Naive thymus-derived CD8-positive, alpha-beta T cell (primary cell): ENCODE results near the gene ULK1. TPM values are rescaled to one million over a fixed set of nuclear protein-coding genes. Genes with fewer than 3 reads are reported as not detected.

Source experiments
- ATAC-seq, 2 donors: fragments of 150-1000 bp; cut with Tn5 transposase in 1 of 2; sonication (Bioruptor Pico), chemical (Tn5 transposase) in 1 of 2; 1 replicate in 1 of 2; 2 replicates in 1 of 2; pipeline ENCODE4 v1.10.0; 2021; ENCODE audit warnings: mild to moderate bottlenecking in 2 of 2, moderate library complexity in 2 of 2
- POLR2A ChIA-PET: fragments of 350-600 bp; sonication (Branson Sonifier 250); formaldehyde crosslinking; loops from one replicate; lab custom pipeline; 2021; ENCODE audit warnings: antibody characterized with exemption; lab: Charles Lee
- DNase-seq, 10 donors: peaks; one replicate each; pipeline versions ENCODE4 v3.0.0 to v3.0.0-alpha.2; 2020 to 2022
- H3K27ac Mint-ChIP-seq, 10 donors: one replicate each; pipeline ENCODE4 v1.8.0; 2020 to 2022; ENCODE audit warnings: mild to moderate bottlenecking in 10 of 10, mixed read lengths in 10 of 10, moderate library complexity in 4 of 10, inconsistent platforms in 1 of 10
- H3K27me3 Mint-ChIP-seq, 5 donors: one replicate each; pipeline ENCODE4 v1.8.0; 2021 to 2022; ENCODE audit warnings: mixed read lengths in 5 of 5
- H3K36me3 Mint-ChIP-seq, 3 donors: one replicate each; pipeline ENCODE4 v1.8.0; 2020 to 2022; ENCODE audit warnings: mixed read lengths in 3 of 3, mild to moderate bottlenecking in 2 of 3, inconsistent platforms in 1 of 3
- H3K4me1 Mint-ChIP-seq, 4 donors: one replicate each; pipeline ENCODE4 v1.8.0; 2021 to 2022; ENCODE audit warnings: mixed read lengths in 4 of 4
- H3K4me3 Mint-ChIP-seq, 10 donors: one replicate each; pipeline ENCODE4 v1.8.0; 2020 to 2022; ENCODE audit warnings: mild to moderate bottlenecking in 10 of 10, mixed read lengths in 10 of 10, moderate library complexity in 6 of 10, inconsistent platforms in 1 of 10
- H3K9me3 Mint-ChIP-seq, 9 donors: one replicate each; pipeline ENCODE4 v1.8.0; 2020 to 2022; ENCODE audit warnings: mixed read lengths in 9 of 9, mild to moderate bottlenecking in 3 of 9, inconsistent platforms in 1 of 9, moderate library complexity in 1 of 9
- polyA plus RNA-seq, 3 donors: library from polyadenylated mRNA; unstranded; fragments of 300-500 nt; fragmentation: Illumina TruSeq; gene quantifications; one replicate each; pipeline ENCODE4 v1.2.3, GENCODE V29; 2021
- total RNA-seq, 8 experiments: library from RNA in 2 of 8; stranded (reverse) in 2 of 8; gene quantifications; one replicate each; pipeline ENCODE4 v1.2.3 and lab custom pipeline; 2021 to 2026

Gene ULK1
- total and polyA plus RNA-seq, 5 experiments from 2014 or later: 0.43 to 54.4 (median 0.76) TPM

DNA sequence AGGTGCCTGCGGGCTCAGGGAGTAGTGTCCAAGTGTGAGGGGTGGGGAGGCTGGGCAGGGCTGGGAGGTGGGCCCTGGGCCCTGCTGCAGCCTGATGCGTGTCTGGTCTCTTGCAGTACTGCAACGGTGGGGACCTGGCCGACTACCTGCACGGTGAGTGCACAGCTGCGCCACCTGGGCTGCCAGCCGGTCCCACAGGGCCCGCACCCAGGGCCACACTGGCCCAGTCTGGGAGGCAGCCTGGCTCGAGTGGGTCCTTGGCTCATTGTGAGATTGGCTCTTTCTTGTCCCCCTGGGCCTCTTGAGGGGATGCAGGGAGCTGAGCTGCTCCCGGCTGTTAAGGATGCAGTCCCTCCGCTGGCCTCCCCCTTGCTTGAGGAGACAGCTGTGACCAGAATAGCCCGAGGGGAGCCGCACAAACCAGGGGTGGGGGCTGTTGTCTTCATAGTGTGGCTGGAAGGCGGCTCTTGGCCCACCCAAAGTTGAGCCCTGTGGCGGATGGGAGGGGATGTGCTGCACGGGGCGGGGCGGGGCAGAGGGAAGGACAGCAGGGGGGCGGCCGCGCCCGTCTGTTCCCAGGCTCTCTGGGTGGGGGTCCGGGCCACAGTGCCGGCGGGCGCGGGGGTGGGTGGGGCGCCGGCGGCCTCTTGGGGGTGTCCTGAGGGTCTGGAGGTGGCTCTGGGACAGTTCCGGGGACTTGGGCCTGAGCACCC lies 13.1 kb downstream of the ULK1 start:
- POLR2A ChIA-PET: no interaction called here
- H3K9me3 Mint-ChIP-seq: no peaks in the 10 kb centered on the region
- no peak overlapping the region for H3K4me3 Mint-ChIP-seq
- ATAC-seq: no peak
- peaks cover 6 to 28% (median 12%) of the 10 kb centered on the region in 4 donors for H3K4me1 Mint-ChIP-seq
- H3K36me3 Mint-ChIP-seq: peaks cover 0 to 8% (median 0%) of the 10 kb centered on the region in 3 donors
- peak in 1 of 10 donors; percentile 55 for DNase-seq
- H3K27me3 Mint-ChIP-seq: no peaks in the 10 kb centered on the region
- no peak overlapping the region for H3K27ac Mint-ChIP-seq

- Mint-ChIP-seq H3K4me3 (no peak overlapping the region), H3K36me3 (peaks cover 0 to 8% (median 0%) of the 10 kb centered on the region in 3 donors), H3K9me3 (no peaks in the 10 kb centered on the region), H3K4me1 (peaks cover 5 to 24% (median 11%) of the 10 kb centered on the region in 4 donors), H3K27me3 (no peaks in the 10 kb centered on the region), H3K27ac (no peak overlapping the region)
- peak in 1 of 10 donors; percentile 54 for DNase-seq
- ATAC-seq: no peak
- POLR2A ChIA-PET: no interaction called here
Observed at GRCh38 chr12:131908092-131909080, 14.0 kb downstream of the ULK1 start.

- DNase-seq: no peak
- no peaks in the 10 kb centered on the region for H3K9me3 Mint-ChIP-seq
- peaks cover 0 to 9% (median 0%) of the 10 kb centered on the region in 3 donors for H3K36me3 Mint-ChIP-seq
- ATAC-seq: no peak
- POLR2A ChIA-PET: no interaction called here
- H3K27me3 Mint-ChIP-seq: no peaks in the 10 kb centered on the region
- no peak overlapping the region for H3K27ac Mint-ChIP-seq
- peaks cover 3 to 16% (median 7%) of the 10 kb centered on the region in 4 donors for H3K4me1 Mint-ChIP-seq
- H3K4me3 Mint-ChIP-seq: no peak overlapping the region
Observed at GRCh38 chr12:131909081-131909751, 14.8 kb downstream of the ULK1 start.

DNA sequence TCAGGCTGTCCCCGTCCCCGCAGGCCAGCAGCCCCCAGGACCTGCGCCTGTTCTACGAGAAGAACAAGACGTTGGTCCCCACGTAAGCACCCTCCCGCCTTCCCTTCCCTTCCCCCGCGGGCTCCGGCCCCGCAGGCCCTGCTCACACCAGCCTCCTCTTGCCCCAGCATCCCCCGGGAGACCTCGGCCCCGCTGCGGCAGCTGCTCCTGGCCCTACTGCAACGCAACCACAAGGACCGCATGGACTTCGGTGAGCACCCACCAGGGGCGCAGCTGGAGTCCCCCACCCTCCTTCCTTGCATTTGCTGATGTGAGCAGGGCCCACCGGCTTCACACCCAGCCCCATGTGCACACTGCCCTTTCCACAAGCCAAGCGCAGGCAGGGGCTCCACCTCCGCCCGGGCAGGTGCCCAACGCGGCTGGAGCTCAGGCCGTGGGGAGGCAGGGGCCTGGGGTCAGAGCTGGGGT lies 15.4 kb downstream of the ULK1 start:
- H3K27me3 Mint-ChIP-seq: no peaks in the 10 kb centered on the region
- no peak overlapping the region for H3K4me3 Mint-ChIP-seq
- POLR2A ChIA-PET: interaction anchor here (0.6 kb wide), 1 partner anchor 13 kb away, joined by 3 read pairs; no protein-coding TSS in a partner anchor

DNA sequence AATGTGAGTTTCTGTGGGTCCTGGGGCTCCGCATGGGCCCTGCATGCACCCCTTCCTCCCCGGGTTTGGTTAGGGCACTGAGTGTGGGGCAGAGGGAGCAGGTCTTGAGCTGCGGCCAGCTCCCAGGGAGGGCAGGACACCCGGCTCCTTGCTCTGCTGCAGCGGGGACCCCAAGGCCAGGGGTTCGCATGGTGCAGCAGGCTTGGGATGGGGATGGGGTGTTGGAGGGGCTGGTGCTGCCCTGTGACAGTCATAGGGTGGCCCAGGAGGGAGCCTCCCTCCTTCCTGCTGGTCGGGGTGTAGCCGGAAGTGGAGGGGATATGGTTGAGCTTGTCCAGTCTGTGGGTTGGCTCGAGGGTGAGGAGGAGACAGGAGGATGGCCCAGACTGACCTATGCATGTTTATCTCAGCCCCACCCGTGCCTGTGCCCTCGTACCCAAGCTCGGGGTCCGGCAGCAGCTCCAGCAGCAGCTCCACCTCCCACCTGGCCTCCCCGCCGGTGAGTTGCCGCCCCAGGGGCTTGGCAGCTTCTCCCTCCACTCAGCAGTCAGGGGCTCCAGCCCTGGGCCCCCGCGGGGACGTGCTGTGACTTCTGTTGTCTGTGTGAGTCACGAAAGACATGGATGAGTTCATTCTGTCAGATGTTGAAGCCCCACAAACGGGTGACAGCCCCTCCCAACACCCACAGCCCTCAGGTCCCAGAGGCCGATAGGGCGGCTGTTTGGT lies 16.0 kb downstream of the ULK1 start:
- no peaks in the 10 kb centered on the region for H3K9me3 Mint-ChIP-seq
- POLR2A ChIA-PET: interaction anchor here (0.6 kb wide), 1 partner anchor 14 kb away, joined by 3 read pairs; no protein-coding TSS in a partner anchor
- H3K4me3 Mint-ChIP-seq: no peak overlapping the region
- H3K36me3 Mint-ChIP-seq: peaks cover 0 to 13% (median 0%) of the 10 kb centered on the region in 3 donors
- H3K27ac Mint-ChIP-seq: peak overlapping the region in 1 of 10 donors; percentile 67
- no peaks in the 10 kb centered on the region for H3K27me3 Mint-ChIP-seq
- DNase-seq (no peak), ATAC-seq (no peak)
- H3K4me1 Mint-ChIP-seq: peaks cover 3 to 4% (median 4%) of the 10 kb centered on the region in 4 donors

More for the DNA sequence above, 15.4 kb downstream of the ULK1 start:
- Mint-ChIP-seq H3K27ac (no peak overlapping the region), H3K36me3 (peaks cover 0 to 13% (median 0%) of the 10 kb centered on the region in 3 donors), H3K9me3 (no peaks in the 10 kb centered on the region), H3K4me1 (peaks cover 3 to 11% (median 7%) of the 10 kb centered on the region in 4 donors)
- DNase-seq: no peak
- ATAC-seq: no peak

GRCh38 chr12:131911028-131911650 lies 16.7 kb downstream of the ULK1 start:
- no peak for ATAC-seq
- H3K36me3 Mint-ChIP-seq: peaks cover 0 to 13% (median 0%) of the 10 kb centered on the region in 3 donors
- POLR2A ChIA-PET: no interaction called here
- H3K9me3 Mint-ChIP-seq: no peaks in the 10 kb centered on the region
- H3K27ac Mint-ChIP-seq: peak overlapping the region in 1 of 10 donors; percentile 37
- H3K27me3 Mint-ChIP-seq: no peaks in the 10 kb centered on the region
- no peaks in the 10 kb centered on the region for H3K4me1 Mint-ChIP-seq
- DNase-seq: no peak
- no peak overlapping the region for H3K4me3 Mint-ChIP-seq

DNA sequence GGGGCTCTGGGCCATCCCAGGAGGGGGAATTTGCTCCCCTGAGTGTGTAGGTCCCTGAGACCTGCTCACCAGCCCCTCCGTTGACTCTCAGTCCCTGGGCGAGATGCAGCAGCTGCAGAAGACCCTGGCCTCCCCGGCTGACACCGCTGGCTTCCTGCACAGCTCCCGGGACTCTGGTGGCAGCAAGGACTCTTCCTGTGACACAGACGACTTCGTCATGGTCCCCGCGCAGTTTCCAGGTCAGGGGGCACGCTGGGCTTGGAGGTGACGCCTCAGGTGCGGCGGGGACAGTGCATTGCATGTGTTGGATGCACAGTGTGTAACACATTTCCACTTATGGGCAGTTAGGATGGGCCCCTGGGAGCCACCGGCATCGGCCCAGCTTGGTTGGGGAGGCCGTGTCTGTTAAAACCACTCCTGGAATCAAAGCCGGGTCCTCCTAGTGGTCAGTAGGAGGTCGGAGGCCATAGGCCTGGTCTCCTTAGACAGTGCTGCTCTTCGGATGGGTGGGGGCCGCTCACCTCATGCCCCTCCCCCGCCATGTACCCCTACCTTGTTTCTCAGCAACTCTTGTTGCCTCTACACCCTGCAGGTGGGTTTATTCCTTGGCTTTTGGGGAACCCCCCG lies 17.5 kb downstream of the ULK1 start:
- Mint-ChIP-seq H3K36me3 (peaks cover 0 to 13% (median 0%) of the 10 kb centered on the region in 3 donors), H3K4me1 (no peaks in the 10 kb centered on the region), H3K4me3 (no peak overlapping the region), H3K9me3 (no peaks in the 10 kb centered on the region), H3K27ac (peak overlapping the region in 1 of 10 donors; percentile 40), H3K27me3 (no peaks in the 10 kb centered on the region)
- DNase-seq: no peak
- no peak for ATAC-seq
- POLR2A ChIA-PET: interaction anchor here (1.4 kb wide), 1 partner anchor 9 kb away, joined by 4 read pairs; no protein-coding TSS in a partner anchor

DNA sequence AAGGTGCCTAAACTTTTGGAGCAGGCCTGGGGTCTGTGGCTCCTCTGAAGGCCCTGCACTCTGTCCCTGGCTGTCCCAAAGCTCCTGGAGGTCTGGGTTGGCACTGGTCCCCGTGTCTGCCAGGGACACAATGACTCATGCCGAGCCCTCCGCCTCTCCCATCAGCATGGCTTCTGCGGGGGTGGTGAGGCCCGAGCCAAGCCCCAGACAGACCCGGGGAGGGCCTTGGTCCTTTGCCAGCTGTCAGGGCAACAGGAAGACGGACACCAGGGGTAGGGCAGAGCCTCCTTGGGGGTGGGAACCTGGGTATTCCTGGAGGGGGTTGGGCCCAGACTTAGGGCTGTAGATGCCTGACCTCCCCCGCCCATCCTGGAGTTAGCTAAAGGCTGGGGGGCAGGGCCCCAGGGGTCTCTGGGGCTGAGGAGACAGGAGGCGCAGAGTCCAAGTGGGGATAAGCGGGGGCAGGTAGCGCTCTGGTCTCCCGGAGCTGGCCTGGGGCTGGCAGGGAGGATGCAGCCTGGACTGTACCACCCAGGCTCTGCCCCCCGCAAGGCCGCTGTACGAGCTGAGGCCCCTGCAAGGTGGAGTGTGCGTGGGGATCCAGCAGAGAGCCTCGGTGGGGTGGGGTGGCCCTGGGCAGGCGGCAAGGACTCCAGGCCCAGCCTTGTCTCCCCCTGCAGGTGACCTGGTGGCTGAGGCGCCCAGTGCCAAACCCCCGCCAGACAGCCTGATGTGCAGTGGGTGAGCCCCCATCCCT lies 18.3 kb downstream of the ULK1 start:
- H3K27ac Mint-ChIP-seq: peak overlapping the region in 1 of 10 donors; percentile 40
- H3K36me3 Mint-ChIP-seq: peaks cover 0 to 13% (median 0%) of the 10 kb centered on the region in 3 donors
- ATAC-seq (no peak), DNase-seq (no peak)
- POLR2A ChIA-PET: interaction anchor here (1.4 kb wide), 1 partner anchor 10 kb away, joined by 4 read pairs; no protein-coding TSS in a partner anchor
- H3K27me3 Mint-ChIP-seq: no peaks in the 10 kb centered on the region
- no peak overlapping the region for H3K4me3 Mint-ChIP-seq
- H3K4me1 Mint-ChIP-seq: no peaks in the 10 kb centered on the region
- H3K9me3 Mint-ChIP-seq: no peaks in the 10 kb centered on the region

- ATAC-seq: no peak
- no peak overlapping the region for H3K4me3 Mint-ChIP-seq
- POLR2A ChIA-PET: no interaction called here
- no peak for DNase-seq
- H3K27me3 Mint-ChIP-seq: no peaks in the 10 kb centered on the region
- H3K36me3 Mint-ChIP-seq: peaks cover 0 to 13% (median 0%) of the 10 kb centered on the region in 3 donors
- no peaks in the 10 kb centered on the region for H3K9me3 Mint-ChIP-seq
- no peak overlapping the region for H3K27ac Mint-ChIP-seq
- no peaks in the 10 kb centered on the region for H3K4me1 Mint-ChIP-seq
Observed at GRCh38 chr12:131913666-131914065, 19.2 kb downstream of the ULK1 start.

- Mint-ChIP-seq H3K27me3 (no peaks in the 10 kb centered on the region), H3K4me1 (no peaks in the 10 kb centered on the region), H3K9me3 (no peaks in the 10 kb centered on the region), H3K27ac (no peak overlapping the region), H3K4me3 (no peak overlapping the region), H3K36me3 (peaks cover 0 to 10% (median 0%) of the 10 kb centered on the region in 3 donors)
- POLR2A ChIA-PET: no interaction called here
- ATAC-seq: no peak
- DNase-seq: no peak
Observed at GRCh38 chr12:131914179-131914702, 19.8 kb downstream of the ULK1 start.
